Measurements from ENCODE around the gene DOCK2.
"Not testable (repeated sequence)": the region's sequence is repeated elsewhere in the genome, so short reads cannot be mapped to it uniquely, and the experiment has no call there.

The DOCK2 gene

GRCh38 chr5:169757016-169757415, 119.9 kb downstream of the DOCK2 start:
- DNase-seq (ENCODE audit: low spot score): no peak
- TF ChIP-seq, protein P1, sequence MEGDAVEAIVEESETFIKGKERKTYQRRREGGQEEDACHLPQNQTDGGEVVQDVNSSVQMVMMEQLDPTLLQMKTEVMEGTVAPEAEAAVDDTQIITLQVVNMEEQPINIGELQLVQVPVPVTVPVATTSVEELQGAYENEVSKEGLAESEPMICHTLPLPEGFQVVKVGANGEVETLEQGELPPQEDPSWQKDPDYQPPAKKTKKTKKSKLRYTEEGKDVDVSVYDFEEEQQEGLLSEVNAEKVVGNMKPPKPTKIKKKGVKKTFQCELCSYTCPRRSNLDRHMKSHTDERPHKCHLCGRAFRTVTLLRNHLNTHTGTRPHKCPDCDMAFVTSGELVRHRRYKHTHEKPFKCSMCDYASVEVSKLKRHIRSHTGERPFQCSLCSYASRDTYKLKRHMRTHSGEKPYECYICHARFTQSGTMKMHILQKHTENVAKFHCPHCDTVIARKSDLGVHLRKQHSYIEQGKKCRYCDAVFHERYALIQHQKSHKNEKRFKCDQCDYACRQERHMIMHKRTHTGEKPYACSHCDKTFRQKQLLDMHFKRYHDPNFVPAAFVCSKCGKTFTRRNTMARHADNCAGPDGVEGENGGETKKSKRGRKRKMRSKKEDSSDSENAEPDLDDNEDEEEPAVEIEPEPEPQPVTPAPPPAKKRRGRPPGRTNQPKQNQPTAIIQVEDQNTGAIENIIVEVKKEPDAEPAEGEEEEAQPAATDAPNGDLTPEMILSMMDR (IDR thresholded peaks at IDR 0.05; ENCODE audit: extremely low read depth, missing control alignments): no peak

- no peak for DNase-seq (ENCODE audit: low spot score)
- TF ChIP-seq, protein P1 (IDR thresholded peaks at IDR 0.05; ENCODE audit: extremely low read depth, missing control alignments): no peak
Observed at GRCh38 chr5:169758886-169759285, 121.8 kb downstream of the DOCK2 start.

GRCh38 chr5:169760229-169760628, 123.2 kb downstream of the DOCK2 start:
- TF ChIP-seq, protein P1 (IDR thresholded peaks at IDR 0.05; ENCODE audit: extremely low read depth, missing control alignments): no peak
- DNase-seq (ENCODE audit: low spot score): no peak

GRCh38 chr5:169762338-169763095, 125.4 kb downstream of the DOCK2 start:
- DNase-seq (ENCODE audit: low spot score): no peak
- TF ChIP-seq, protein P1 (IDR thresholded peaks at IDR 0.05; ENCODE audit: extremely low read depth, missing control alignments): no peak

- TF ChIP-seq, protein P1 (IDR thresholded peaks at IDR 0.05; ENCODE audit: extremely low read depth, missing control alignments): no peak
- DNase-seq (ENCODE audit: low spot score): peak; percentile 21
Observed at GRCh38 chr5:169763376-169764017, 126.4 kb downstream of the DOCK2 start.

- TF ChIP-seq, protein P1 (IDR thresholded peaks at IDR 0.05; ENCODE audit: extremely low read depth, missing control alignments): no peak
- DNase-seq (ENCODE audit: low spot score): no peak
Observed at GRCh38 chr5:169764018-169764378, 126.9 kb downstream of the DOCK2 start.

DNA sequence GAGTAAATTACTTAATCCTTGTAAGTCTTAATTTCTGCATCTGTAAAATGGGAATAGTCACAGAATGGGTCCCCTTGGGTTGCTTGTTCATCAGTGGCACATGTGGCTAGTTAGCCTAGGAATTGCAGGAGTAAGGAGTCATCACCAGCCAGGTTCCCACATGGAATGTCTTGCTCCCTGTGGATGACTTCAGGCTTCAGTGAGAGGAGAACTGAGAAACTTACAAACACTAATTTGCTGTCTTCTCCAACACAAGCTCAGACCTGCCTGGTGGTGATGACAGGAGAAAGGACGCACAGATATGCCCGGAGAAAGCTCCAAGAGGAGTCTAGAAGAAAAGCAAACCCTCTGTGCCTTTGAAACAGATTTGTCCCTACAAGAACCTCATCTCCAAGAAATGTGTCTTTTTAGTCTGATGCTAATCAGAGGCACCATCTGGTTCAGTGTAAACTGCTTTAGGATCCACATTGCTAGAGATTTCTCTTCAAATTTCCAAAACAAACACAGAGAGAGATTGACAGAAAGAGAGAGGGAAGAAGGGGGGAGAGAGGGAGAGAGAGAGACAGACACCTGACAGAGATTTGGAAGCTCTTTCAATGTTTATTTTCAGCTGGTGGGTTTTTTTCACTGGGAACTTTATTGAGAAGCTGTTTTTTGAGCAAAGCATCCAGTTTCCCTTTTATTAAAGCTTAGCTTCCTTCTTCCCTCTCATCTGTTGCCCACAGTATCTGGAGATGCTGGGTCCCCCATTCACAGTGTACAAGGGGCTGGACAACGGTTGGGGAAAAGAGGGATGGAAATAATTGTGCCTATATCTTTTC, 128.3 kb downstream of the DOCK2 start:
- no peak for DNase-seq (ENCODE audit: low spot score)
- TF ChIP-seq, protein P1 (IDR thresholded peaks at IDR 0.05; ENCODE audit: extremely low read depth, missing control alignments): no peak

DNA sequence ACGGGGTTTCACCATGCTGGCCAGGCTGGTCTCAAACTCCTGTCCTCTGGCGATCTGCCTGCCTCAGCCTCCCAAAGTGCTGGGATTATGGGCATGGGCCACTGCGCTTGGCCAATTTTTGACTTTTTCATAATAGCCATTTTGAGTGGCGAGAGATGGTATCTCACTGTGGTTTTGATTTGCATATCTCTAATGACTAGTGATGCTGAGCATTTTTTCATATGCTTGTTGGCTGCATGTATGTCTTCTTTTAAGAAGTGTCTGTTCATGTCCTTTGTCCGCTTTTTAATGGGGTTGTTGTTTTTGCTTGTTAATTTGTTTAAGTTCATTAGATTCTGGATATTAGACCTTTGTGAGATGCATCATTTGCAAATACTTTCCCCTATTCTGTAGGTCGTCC, 129.9 kb downstream of the DOCK2 start:
- not testable (repeated sequence) for DNase-seq (ENCODE audit: low spot score)
